ENCODE measurements around the gene NOTO. TPM values are rescaled to one million over a fixed set of nuclear protein-coding genes. Genes with fewer than 3 reads are reported as not detected.

NOTO gene
- total RNA-seq, 1 donor from 2014 or later, result not detected

DNA sequence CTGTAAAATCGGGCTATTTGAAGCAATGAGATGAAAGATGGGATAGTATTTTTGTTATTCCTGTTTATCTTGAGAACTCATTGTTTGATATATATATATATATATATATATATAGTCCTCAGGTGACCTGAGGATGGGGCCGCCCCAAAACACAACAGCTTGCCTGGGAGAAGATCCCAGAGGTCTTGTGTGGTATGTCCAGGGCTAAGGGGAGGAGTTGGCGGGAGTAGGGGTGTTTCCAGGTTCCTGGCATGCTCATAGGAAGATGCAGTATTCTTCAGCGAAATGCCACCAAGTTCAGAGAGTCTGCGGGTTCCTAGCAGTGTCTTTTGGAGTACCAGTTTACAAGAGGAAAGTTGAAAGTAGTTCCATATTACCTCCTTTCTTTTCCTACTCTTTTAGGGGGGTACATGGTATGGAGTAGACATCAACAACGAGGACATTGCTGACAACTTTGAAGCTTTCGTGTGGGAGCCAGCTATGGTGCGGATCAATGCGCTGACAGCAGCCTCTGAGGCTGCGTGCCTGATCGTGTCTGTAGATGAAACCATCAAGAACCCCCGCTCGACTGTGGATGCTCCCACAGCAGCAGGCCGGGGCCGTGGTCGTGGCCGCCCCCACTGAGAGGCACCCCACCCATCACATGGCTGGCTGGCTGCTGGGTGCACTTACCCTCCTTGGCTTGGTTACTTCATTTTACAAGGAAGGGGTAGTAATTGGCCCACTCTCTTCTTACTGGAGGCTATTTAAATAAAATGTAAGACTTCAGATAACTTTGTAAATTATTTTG, 50.1 kb downstream of the NOTO start:
- Mint-ChIP-seq H3K4me1 (no peaks in the 10 kb centered on the region), H3K27me3 (no peaks in the 10 kb centered on the region), H3K27ac (no peak overlapping the region), H3K36me3 (ENCODE audit: low read depth) (peaks cover 52% of the 10 kb centered on the region), H3K4me3 (no peak overlapping the region), H3K9me3 (no peaks in the 10 kb centered on the region)
- DNase-seq, result no peak
- intact Hi-C loops (cut with micrococcal nuclease), result no loop called here

DNA sequence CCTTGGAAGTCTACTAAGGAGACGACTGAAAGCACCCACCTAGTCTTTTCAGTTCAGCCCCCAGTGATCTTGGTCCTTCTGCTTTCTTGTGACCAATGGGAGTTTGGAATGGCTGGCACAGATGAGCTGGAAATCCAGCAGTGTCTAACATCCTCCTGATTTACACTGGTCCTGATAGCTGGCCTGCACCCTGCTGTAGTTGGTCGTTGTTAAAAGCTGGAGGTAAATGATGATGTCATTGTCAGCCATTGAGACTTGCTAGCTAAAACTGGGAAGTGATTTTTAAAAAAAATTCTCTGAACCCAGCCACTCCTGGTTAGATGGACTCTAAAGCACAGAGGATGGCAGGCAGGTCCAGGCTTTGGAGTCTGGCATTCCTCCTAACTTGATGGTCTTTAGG, 51.0 kb downstream of the NOTO start:
- intact Hi-C loops (cut with micrococcal nuclease), result no loop called here
- H3K4me1 Mint-ChIP-seq, result no peaks in the 10 kb centered on the region
- H3K27me3 Mint-ChIP-seq, result no peaks in the 10 kb centered on the region
- no peak overlapping the region for H3K27ac Mint-ChIP-seq
- DNase-seq, result no peak
- no peak overlapping the region for H3K4me3 Mint-ChIP-seq
- no peaks in the 10 kb centered on the region for H3K9me3 Mint-ChIP-seq
- H3K36me3 Mint-ChIP-seq (ENCODE audit: low read depth), result peaks cover 49% of the 10 kb centered on the region

DNA sequence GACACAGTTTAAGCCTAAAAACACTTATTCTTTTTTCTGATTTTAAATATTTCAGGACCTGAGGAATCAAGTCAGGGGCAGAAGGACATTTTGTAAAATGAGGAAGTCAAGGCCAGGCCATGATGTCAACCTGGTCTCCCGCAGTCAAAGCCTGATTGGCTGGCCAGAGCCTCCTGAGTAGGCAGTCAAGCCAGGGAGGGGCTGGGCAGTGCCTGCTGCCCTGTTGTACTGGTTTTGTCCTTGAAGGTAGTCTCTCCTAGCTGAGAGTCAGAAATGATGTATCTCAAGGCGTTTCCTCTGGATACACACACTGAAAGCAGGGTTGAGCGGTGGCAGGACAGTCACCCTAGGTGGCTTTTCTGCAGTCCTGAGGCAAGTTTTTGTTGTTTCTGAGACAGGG, 51.5 kb downstream of the NOTO start:
- Mint-ChIP-seq H3K9me3 (no peaks in the 10 kb centered on the region), H3K4me1 (no peaks in the 10 kb centered on the region), H3K4me3 (no peak overlapping the region), H3K27me3 (no peaks in the 10 kb centered on the region), H3K27ac (no peak overlapping the region), H3K36me3 (ENCODE audit: low read depth) (peaks cover 46% of the 10 kb centered on the region)
- intact Hi-C loops (cut with micrococcal nuclease), result no loop called here
- no peak for DNase-seq

DNA sequence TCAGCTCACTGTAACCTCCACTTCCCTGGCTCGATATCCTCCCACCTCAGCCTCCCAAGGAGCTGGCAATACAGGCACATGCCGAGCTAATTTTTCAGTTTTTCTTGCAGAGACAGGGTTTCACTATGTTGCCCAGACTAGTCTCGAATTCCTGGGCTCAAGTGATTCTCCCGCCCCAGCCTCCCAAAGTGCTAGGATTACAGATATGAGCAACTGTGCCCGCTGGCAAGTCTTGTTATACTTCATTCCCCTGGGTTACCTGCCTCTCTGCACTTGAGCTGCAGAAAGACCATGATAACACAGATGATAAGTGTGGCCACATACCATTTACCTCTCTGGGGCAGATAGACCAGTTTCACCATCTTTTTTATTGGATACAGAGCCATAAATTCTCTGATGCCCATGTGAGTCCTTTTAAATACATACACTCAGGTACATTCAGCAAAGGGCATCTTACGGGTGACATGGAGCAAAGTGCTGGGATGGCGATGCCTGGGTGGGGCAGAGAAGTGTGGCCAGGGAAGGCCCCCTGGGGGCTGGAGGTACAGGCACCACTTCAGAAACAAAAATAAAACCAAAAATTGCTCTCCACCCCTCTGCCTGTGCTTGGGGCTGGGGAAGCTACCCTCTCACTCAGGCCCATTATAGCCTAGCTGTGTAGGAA, 52.1 kb downstream of the NOTO start:
- H3K27ac Mint-ChIP-seq, result no peak overlapping the region
- H3K27me3 Mint-ChIP-seq, result no peaks in the 10 kb centered on the region
- H3K36me3 Mint-ChIP-seq (ENCODE audit: low read depth), result peaks cover 46% of the 10 kb centered on the region
- intact Hi-C loops (cut with micrococcal nuclease), result no loop called here
- no peak for DNase-seq
- H3K9me3 Mint-ChIP-seq, result no peaks in the 10 kb centered on the region
- no peaks in the 10 kb centered on the region for H3K4me1 Mint-ChIP-seq
- no peak overlapping the region for H3K4me3 Mint-ChIP-seq

DNA sequence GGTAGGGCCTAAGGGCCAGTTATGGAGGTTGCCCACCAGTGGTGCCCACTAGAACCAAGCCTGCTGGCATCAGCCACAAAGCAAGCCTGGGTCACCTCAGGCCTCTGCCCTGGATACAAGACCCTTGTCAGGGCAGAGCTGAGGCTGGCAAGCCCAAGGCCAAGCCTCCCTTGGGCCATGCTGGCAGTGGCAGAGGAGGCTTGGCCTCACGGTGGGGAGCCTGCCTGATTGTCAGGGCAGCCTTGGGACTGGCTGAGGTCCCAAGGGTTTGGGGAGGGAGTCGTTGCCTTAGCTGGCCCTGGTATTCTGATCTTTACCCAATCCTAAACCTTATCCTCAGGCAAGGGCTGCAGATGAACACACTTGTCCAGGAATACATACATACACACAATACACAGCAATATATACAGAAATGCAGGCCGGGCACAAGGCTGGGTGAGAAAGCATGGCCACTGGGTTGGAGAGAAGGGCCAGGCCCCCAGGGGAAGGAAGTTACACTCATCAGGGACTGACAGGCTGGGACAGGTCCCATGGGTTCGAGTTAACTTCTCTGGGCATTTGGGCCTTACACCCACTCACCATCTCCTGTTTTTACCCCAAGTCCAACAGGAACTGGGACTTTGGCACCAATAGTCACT, 52.8 kb downstream of the NOTO start:
- Mint-ChIP-seq H3K27me3 (no peaks in the 10 kb centered on the region), H3K36me3 (ENCODE audit: low read depth) (peaks cover 43% of the 10 kb centered on the region), H3K4me1 (no peaks in the 10 kb centered on the region), H3K27ac (no peak overlapping the region), H3K9me3 (no peaks in the 10 kb centered on the region), H3K4me3 (no peak overlapping the region)
- intact Hi-C loops (cut with micrococcal nuclease), result no loop called here
- DNase-seq, result no peak

DNA sequence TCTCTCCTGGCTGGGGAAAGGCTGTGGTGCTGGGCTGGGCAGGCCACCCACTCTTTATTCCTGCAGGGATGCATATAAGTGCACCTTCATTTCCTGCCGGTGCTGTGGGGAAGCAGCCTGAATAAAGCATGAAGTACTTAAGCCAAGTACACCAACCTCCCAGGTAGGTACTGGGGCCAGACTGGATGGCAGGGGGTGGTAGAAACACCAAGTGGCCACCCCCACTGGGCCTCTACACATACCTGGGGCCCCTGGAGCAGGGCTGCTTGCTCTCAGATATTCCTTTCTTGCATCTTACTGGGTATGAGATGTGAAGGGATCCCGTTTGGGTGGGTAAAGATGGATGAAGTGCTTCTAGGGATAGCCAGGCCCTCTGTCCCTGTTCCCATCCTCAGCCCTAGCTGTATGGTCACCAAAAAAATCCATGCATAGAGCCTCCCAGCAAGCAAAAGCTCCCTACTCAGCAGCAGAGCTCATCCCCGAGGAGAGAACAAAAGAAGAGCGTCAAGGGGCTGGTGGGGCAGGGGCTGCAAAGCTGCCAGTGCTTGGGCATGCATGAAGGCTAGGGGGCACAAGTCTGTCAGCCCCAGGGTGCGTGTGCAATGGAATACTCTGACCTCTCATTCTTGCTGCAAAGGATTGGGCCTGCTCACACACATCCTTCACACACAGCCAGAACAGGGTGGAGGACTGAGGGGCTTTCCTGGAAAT, 53.7 kb downstream of the NOTO start:
- Mint-ChIP-seq H3K27me3 (no peaks in the 10 kb centered on the region), H3K4me3 (no peak overlapping the region), H3K27ac (no peak overlapping the region), H3K9me3 (no peaks in the 10 kb centered on the region), H3K4me1 (no peaks in the 10 kb centered on the region), H3K36me3 (ENCODE audit: low read depth) (peaks cover 35% of the 10 kb centered on the region)
- no peak for DNase-seq
- intact Hi-C loops (cut with micrococcal nuclease), result no loop called here

DNA sequence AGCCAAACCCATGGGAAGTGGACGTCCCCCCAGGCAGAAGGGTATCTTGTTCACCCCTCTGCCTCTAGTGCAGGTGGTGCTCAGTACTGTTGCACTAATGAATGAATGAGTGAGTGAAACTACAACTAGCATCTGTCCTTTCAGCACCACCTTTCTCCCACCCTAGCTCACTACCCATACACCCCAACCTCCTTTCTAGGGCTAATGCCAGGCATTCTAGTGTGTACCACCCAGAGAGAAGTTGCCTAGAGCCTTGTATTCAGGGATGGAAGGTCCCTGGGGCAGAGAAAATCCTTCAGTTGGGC, 54.2 kb downstream of the NOTO start:
- H3K36me3 Mint-ChIP-seq (ENCODE audit: low read depth), result peaks cover 34% of the 10 kb centered on the region
- H3K9me3 Mint-ChIP-seq, result no peaks in the 10 kb centered on the region
- intact Hi-C loops (cut with micrococcal nuclease), result no loop called here

DNA sequence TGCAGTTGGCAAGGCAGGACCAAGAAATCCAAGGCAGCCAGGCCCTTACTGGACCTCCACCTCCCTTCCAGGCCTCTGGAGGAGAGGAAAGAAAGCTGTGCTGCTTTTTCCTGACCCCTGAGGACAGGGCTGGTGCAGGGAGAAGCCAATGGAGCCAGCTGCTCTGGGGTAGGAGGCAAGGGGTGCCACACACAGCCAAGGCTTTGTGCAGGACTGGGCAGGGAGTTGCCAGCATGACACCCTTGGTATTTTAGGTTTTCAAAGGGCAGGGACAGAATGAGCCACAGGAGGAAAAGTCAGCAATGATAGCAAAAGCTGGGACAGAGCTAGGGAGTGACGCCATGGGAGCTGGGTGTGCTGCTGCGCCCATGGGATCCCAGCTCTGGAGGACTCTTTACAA, 54.6 kb downstream of the NOTO start:
- no peak overlapping the region for H3K4me3 Mint-ChIP-seq
- peaks cover 33% of the 10 kb centered on the region for H3K36me3 Mint-ChIP-seq (ENCODE audit: low read depth)
- H3K9me3 Mint-ChIP-seq, result no peaks in the 10 kb centered on the region
- no peak overlapping the region for H3K27ac Mint-ChIP-seq
- H3K27me3 Mint-ChIP-seq, result no peaks in the 10 kb centered on the region
- no peak for DNase-seq
- no peaks in the 10 kb centered on the region for H3K4me1 Mint-ChIP-seq
- intact Hi-C loops (cut with micrococcal nuclease), result no loop called here

More for the DNA sequence above, 54.2 kb downstream of the NOTO start:
- H3K4me1 Mint-ChIP-seq, result no peaks in the 10 kb centered on the region
- DNase-seq, result no peak
- H3K4me3 Mint-ChIP-seq, result no peak overlapping the region
- H3K27me3 Mint-ChIP-seq, result no peaks in the 10 kb centered on the region
- no peak overlapping the region for H3K27ac Mint-ChIP-seq

DNA sequence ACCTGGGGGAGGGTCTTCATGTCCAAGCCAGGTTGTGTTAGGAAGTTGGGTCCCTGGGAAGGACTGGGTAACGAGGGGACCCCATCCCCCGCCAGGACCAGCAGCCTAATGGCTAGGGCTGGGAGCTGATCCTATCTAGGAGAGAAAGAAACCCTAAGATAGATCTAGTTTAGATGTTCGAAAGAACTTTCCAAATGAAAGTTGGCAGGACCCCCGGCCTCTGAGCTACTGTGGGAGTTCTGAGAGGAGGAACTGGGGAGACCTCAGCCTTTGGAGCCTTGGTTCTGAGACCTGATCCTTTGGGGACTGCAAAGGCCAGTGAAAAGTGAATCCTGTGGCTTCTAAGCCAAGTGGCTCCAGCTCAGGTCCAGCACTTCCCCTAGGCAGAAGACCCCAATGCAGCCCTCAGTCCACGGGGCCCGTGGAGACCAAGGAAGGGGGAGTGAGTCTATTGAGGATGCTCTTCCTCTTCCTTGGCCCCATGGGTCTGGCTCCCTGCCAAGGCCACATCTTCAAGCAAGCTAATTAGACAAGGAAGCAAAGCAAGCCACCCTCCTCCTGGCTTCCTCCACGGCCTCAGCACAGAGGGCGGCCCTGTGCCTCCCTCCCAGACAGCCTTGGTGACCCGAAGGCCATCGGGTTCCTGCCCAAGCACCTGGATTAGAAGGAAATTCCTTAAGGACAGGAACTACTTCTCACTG, 55.2 kb downstream of the NOTO start:
- intact Hi-C loops (cut with micrococcal nuclease), result no loop called here
- H3K27ac Mint-ChIP-seq, result no peak overlapping the region
- no peaks in the 10 kb centered on the region for H3K4me1 Mint-ChIP-seq
- no peak for DNase-seq
- H3K36me3 Mint-ChIP-seq (ENCODE audit: low read depth), result peaks cover 28% of the 10 kb centered on the region
- no peak overlapping the region for H3K4me3 Mint-ChIP-seq
- H3K9me3 Mint-ChIP-seq, result no peaks in the 10 kb centered on the region
- no peaks in the 10 kb centered on the region for H3K27me3 Mint-ChIP-seq

DNA sequence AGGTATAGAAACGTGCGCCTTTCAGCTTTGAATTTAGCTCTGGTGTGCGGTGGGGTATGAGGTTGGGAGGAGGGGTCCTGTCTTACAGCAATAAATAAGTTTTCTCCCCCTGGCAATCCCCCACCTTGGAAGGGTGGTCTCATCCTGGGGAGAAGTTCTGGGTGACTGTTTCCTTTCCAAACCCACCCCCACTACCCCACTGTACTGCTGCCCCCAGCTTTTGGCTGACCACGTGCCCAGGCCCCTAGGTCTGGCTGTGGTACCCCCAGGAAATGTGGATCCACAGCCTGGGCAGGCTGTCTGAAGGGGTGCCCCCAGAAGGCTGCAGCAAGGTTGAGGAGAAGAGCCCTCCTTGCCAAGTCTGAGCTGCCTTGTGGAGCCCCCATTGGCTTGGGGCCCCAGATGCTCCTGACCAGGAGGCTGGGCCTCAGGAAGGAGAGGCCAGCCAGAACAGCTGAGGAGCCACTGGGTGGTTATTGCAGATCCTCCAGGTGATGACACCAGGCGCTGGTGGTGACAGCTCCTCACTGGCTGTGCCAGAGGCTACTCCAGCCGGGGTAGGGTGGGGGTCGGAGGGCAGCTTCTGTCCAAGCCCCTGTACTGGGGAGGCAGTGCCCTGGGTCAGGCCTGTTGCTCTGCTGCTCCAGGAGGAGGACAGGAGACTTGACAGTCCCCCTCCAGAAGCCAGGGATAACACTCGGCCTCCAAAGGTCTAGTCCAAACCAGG, 56.0 kb downstream of the NOTO start:
- intact Hi-C loops (cut with micrococcal nuclease), result no loop called here

DNA sequence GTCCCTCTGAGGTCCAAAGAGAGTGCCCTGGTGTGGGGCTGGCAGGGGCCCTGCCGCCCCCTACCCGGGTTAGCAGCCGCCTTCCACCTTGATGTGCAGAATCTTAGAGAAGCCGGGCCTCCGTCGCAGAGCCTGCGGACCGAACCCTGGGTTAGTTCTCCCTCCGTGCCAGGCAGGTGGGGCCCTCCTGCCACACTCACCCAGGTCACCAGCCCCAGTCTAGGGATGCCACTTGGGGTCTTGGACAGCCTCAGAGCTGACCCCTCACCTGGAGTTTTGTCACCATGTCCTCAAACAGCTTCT, 56.5 kb downstream of the NOTO start:
- no peaks in the 10 kb centered on the region for H3K9me3 Mint-ChIP-seq
- intact Hi-C loops (cut with micrococcal nuclease), result no loop called here
- no peak overlapping the region for H3K4me3 Mint-ChIP-seq
- DNase-seq, result no peak
- no peaks in the 10 kb centered on the region for H3K4me1 Mint-ChIP-seq
- no peaks in the 10 kb centered on the region for H3K27me3 Mint-ChIP-seq
- H3K27ac Mint-ChIP-seq, result no peak overlapping the region
- peaks cover 22% of the 10 kb centered on the region for H3K36me3 Mint-ChIP-seq (ENCODE audit: low read depth)

More for the DNA sequence above, 56.0 kb downstream of the NOTO start:
- Mint-ChIP-seq H3K27ac (no peak overlapping the region), H3K9me3 (no peaks in the 10 kb centered on the region), H3K27me3 (no peaks in the 10 kb centered on the region), H3K4me1 (no peaks in the 10 kb centered on the region), H3K4me3 (no peak overlapping the region), H3K36me3 (ENCODE audit: low read depth) (peaks cover 23% of the 10 kb centered on the region)
- DNase-seq, result no peak

DNA sequence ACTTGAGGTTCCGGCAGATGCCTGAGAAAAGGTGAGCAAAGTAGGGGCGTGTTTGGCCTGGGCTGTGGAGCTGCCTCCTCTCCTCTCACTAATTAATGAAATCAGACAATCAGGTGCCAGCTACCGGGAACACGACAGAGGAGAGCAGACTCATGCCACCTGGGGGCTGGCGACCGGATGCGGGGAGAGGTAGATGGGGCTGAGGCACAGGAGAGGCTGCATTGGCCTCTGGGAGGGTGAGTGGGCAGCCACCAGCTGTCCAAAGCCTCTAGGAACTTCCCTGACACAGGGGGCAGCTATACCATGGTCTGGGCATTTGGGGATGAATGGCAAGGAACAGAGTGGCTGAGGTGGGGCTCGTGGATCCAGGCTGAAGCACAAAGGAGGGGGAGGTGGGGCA, 56.9 kb downstream of the NOTO start:
- no peak overlapping the region for H3K4me3 Mint-ChIP-seq

DNA sequence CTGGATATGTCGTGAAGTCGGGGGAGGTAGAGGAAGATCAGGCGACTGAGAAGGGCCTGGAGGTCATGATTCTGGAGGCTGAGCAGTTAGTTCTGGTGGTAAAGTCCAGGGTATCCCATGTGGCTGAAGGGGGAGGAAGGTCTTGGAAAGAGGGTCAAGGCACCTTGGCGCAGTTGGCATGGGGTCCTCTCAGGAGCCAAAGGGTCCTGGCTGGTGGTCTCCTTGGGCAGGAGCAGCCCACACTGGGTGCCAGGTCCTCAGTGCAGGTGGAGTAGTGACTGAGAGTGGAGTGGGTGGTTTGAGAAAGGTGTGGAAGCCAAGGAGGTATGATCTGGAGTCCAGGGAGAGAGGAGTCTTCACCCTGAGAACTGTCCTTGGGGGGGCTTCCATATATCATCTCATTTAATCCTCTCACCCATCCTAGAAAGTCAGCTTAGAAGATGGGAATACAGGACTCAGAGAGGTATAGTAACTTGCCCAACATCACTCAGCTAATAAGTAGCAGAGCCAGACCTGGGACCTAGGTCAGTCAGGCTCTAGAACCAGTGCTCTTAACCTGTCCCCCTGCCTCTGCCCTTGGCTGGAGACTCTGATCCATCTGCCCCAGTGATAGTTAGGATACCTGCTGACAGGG, 57.4 kb downstream of the NOTO start:
- intact Hi-C loops (cut with micrococcal nuclease), result no loop called here
- Mint-ChIP-seq H3K9me3 (no peaks in the 10 kb centered on the region), H3K27me3 (no peaks in the 10 kb centered on the region), H3K4me1 (no peaks in the 10 kb centered on the region), H3K27ac (no peak overlapping the region), H3K4me3 (no peak overlapping the region), H3K36me3 (ENCODE audit: low read depth) (peaks cover 21% of the 10 kb centered on the region)
- no peak for DNase-seq

More for the DNA sequence above, 56.9 kb downstream of the NOTO start:
- Mint-ChIP-seq H3K9me3 (no peaks in the 10 kb centered on the region), H3K27ac (no peak overlapping the region), H3K4me1 (no peaks in the 10 kb centered on the region), H3K36me3 (ENCODE audit: low read depth) (peaks cover 23% of the 10 kb centered on the region), H3K27me3 (no peaks in the 10 kb centered on the region)
- intact Hi-C loops (cut with micrococcal nuclease), result no loop called here
- no peak for DNase-seq
